ENCODE results near the gene GAPDHS.

GAPDHS gene

DNA sequence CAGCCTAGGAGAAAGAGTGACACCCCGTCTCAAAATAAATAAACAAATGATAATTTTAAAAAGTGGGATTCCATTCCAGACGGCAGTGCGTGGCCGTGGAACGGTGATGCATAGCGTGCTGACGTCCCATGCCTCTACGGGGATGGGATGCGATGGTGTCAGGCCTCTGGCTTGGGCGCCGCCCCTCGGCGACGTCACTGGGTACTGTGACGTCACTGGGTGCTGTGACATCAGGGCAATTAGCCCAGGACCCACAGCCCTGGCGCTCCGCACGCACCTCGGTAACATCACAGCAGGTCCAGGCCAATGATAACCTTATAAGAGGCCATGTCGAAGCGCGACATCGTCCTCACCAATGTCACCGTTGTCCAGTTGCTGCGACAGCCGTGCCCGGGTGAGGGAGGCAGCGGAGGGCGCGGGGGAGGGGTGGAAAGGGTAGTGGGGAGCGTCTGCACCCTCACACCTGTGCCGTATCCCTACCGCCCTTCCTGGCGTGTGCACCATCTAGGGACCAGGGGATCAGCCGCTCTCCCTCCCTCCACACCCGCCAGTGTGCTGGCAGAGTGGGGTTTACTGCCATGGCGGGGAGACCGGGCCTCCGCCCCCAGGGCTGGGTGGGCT, at the start of gene GAPDHS:
GAPDHS (plus strand) TSS at position 256 of the 621 bp plus-strand sequence; CDS start at position 328, 72 bp downstream.
- no peak for DNase-seq

GRCh38 chr19:35484252-35485036, 48.8 kb upstream of the GAPDHS start:
- no peak for DNase-seq

DNA sequence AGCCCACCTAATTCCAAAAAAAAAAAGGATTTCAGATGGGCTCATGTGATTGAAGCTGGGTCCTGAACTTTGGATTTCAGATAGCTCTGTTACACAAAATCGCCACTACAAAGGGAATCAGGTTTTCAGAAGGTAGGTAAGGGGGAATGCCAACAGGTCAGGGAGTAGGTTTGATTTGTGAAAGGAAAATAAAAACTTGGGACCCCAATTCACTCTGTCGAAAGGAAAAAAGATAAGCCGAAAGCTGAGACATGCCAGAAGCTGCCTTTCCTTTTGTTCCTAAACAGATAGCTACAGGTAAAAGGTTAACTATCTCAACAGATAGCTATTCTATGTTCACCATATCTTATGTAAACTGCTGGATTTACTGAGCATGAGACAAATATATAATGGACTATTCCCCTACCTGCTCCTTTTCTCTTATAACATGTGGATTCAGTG, 47.0 kb upstream of the GAPDHS start:
- no peak for DNase-seq

GRCh38 chr19:35487656-35488182, 45.5 kb upstream of the GAPDHS start:
- DNase-seq = no peak

DNA sequence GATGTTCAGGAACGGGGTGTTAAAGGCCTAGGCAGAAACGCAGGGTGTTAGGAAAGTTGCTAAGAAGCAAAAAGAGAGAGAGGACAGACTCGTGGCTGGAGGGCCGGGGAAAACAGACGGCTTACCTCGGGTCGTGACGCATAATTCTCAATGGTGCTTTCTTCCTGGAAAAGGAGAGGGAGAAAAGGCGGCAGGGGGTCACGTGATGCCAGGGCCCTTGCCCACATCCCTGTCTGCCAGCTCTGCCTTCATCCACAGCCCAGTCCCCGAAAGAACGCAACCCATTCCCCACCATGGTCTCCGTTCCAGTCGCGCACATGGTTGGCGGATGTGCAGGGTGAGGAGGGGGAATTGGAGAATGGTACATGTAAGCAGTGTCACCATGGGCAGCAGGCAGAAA, 44.6 kb upstream of the GAPDHS start:
- no peak for DNase-seq

DNA sequence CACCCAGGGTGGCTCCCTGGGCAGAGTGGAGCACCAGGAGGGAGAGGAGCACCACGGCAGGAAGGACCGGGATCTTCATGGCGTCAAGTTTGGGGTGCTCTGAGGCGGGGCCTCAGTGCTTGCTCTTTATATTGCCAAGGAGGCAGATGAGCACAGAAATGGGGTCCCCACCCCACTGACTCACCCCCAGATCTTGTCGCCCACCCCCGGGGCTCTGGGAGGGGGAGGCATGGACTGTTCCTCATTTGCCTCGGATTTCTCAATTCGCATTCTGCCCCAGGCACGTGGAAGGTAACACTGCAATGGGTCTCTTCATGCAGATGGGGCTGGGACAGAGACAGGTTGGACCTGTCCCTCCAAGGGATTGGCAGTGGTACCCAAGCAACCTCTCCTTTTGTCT, 42.9 kb upstream of the GAPDHS start, which contains the start of gene KRTDAP:
KRTDAP (minus strand) TSS at position 101 of the 400 bp plus-strand sequence; CDS start at position 79, 22 bp downstream.
- DNase-seq = no peak

- DNase-seq = no peak
Measured at GRCh38 chr19:35491836-35492360, 41.4 kb upstream of the GAPDHS start.

DNA sequence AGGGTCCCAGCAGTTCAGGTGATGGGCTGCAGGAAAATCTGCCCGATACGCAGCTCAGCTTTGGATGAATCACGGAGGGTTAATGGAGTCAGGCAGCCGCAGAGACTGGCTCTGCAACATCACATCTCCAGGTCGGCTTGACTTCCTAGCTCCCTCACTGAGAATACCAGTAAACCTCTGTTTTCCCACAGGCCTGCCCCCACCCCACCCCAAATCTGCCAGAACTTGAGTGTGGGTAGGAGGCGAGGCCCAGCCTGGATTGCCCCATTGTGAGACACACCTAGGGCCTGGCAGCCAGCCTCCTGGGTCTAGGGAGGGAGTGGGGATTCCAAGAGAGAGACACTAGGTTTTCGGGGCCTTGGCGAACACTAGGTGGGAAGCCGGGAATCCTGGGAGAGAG, 39.3 kb upstream of the GAPDHS start:
- DNase-seq = no peak

DNA sequence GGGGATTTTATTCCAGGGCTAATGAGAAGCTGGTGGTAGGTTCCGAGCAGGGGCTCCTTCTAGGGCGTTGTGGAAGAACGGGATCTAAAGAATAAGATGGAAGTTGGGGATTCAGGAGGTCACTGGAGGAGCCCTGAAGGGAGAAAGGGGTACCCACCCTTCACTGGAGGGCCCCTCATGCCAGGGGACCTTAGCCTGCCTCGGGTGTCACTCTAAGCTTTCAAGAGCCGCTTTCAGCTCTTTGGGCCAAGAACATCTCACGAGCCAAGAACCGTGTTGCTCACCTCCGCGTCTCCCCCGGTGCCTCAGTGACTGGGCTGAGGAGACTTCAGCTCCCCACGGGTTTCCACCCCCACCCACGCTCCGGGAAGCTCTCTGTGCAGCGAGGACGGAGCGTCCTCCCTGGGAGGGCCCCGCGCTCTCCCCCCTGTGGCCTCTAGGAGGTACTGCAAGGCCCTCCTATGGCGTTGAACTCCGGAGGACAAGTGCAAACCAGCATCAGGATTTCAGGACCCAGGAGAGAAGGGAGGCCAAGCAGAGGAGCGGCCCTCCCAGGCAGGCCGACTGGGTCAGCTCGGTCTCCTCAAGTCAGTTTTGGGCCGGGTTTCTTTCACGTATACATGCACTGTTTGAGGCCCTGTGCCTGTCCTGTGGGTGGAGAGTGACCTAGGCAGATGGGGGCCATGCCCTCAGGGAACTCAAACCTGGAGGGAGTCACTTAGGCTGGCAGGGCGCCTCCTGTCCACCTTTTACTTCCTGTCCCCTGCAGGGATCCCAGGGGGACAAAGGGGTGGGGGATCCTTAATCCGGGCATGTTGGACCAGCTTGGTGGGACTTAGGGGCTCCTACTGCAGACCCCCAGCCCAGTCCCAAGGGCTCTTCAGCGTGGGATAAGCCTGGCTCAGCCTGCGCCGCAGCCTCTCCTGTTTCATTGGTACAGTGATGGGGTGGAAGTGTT, 37.9 kb upstream of the GAPDHS start:
- peak; percentile 23 to 56 (median 52) for DNase-seq

DNA sequence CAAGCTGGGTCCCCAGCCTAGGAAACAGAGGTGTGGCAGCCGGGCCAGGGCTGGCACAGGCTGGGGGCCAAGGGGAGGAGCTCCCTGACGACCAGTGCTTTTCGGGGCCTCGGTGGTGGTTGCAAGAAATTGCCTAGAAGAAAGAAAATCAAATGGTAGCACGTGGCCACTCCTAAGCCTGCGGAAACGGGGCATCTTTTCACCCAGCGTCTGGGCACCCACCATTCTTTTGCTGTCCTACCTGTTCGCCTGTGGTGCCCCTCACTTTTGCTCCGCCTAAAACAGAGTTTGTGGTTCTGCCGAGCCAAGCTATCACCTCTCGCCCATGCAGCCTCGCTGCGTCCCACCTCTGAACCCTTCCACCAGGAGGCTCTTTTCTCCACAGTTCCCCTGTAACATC, 35.9 kb upstream of the GAPDHS start:
- no peak for DNase-seq

- no peak for DNase-seq
Measured at GRCh38 chr19:35498220-35498619, 35.0 kb upstream of the GAPDHS start.

- DNase-seq = no peak
Measured at GRCh38 chr19:35498984-35499527, 34.2 kb upstream of the GAPDHS start.

GRCh38 chr19:35500611-35501010, 32.6 kb upstream of the GAPDHS start:
- no peak for DNase-seq

- DNase-seq = no peak
Measured at GRCh38 chr19:35501684-35502083, 31.6 kb upstream of the GAPDHS start.

- no peak for DNase-seq
Measured at GRCh38 chr19:35502751-35503150, 30.5 kb upstream of the GAPDHS start.

- no peak for DNase-seq
Measured at GRCh38 chr19:35506011-35506410, 27.2 kb upstream of the GAPDHS start.

- no peak for DNase-seq
Measured at GRCh38 chr19:35507561-35507960, 25.7 kb upstream of the GAPDHS start.

GRCh38 chr19:35508129-35508528, 25.1 kb upstream of the GAPDHS start:
- no peak for DNase-seq

DNA sequence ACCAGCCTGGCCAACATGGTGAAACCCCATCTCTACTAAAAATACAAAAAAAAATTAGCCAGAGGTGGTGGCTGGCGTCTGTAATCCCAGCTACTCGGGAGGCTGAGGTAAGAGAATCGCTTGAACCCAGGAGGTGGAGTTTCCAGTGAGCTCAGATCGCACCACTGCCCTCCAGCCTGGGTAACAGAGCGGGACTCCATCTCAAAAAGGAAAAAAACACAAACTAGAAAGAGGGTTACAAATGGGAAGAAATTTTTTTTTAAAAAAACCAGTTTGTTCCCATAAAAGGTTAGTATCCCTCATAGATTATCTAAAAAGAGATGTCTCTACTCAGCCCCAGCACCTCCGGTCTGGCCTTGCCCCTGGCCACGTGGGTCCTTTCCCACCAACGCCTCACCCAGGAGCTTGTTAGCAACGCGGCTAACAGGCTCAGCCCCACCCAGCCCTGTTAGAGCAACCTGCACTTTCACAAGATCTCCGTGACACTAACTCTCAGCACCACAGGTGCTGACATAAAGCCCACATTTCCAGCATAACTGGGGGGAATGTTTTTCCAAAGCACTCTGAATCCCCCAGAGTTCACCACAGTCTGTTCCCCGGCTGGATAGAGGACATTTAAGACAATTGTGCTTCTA, 24.1 kb upstream of the GAPDHS start:
- DNase-seq = peak in 2 of 3 experiments; percentile 30 to 54

- DNase-seq = peak; percentile 58 to 79 (median 76)
Measured at GRCh38 chr19:35509861-35510625, 23.2 kb upstream of the GAPDHS start.

DNA sequence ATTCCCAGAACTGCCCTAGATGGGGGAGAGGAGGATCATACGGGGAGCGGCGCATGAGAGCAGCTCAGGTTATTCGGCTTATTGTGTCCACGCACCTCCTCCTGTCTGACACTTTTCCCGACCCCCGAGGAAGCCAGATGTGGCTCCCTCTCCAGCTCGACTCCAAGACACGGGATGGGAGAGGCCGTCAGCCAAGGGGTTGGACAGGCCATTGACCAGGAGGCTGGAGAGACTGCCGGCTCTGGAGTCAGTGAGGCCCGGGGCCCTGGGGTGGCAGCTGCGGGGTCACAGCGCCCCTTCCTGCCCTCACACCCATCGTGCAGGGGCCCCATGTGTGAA, 22.7 kb upstream of the GAPDHS start:
- no peak for DNase-seq

Data from NCI-H1417 (cell line).